Endothelial cell of umbilical vein (primary cell): Measurements from ENCODE around the gene ANP32A. TPM values are rescaled to one million over a fixed set of nuclear protein-coding genes. Genes with fewer than 3 reads are reported as not detected.

Experiments used
- BruUV-seq: library from RNA; stranded (reverse); fragments of 400-500 nt; replicated peaks from 2 replicates; lab custom pipeline; 2021; lab: Mats Ljungman, UMichigan
- CTCF ChIA-PET: fragments of 300-600, 350-600 bp; sonication (Branson Sonifier 250); formaldehyde crosslinking; loops from one replicate; lab custom pipeline; 2021; ENCODE audit warnings: antibody characterized with exemption, inconsistent platforms; lab: Charles Lee
- POLR2A ChIA-PET: fragments of 300-600, 350-600 bp; sonication (Branson Sonifier 250); formaldehyde crosslinking; loops from one replicate; lab custom pipeline; 2021; ENCODE audit warnings: antibody characterized with exemption, inconsistent platforms; lab: Charles Lee
- DNase-seq: peaks from one replicate; pipeline ENCODE4 v3.0.0-alpha.2; 2011; ENCODE audit warnings: low read depth, low spot score
- FAIRE-seq: peaks from 2 replicates; lab custom pipeline; 2011; peaks lifted over from hg19 to GRCh38; lab: Jason Lieb, UNC
- H2AFZ ChIP-seq: 2 replicates; pipeline ENCODE4 v1.6.0; 2012; ENCODE audit warnings: low read depth, low read length, control low read depth, inconsistent platforms
- H3K27ac ChIP-seq: 2 replicates; pipeline ENCODE4 v1.5.1; 2011; ENCODE audit warnings: low read depth, mild to moderate bottlenecking, control low read depth, low read length, moderate library complexity; ENCODE audit not compliant: insufficient read depth
- H3K27me3 ChIP-seq, 2 experiments: 2 replicates each; pipeline versions ENCODE4 v1.6.0 to v1.6.1; 2011; ENCODE audit warnings: low read length in 2 of 2, mixed read lengths in 1 of 2; ENCODE audit not compliant: control insufficient read depth in 2 of 2, insufficient read depth in 2 of 2
- H3K36me3 ChIP-seq, 2 experiments: 2 replicates in 1 of 2; 3 replicates in 1 of 2; pipeline ENCODE4 v1.5.1; 2011; ENCODE audit warnings: low read length in 2 of 2, mild to moderate bottlenecking in 1 of 2, moderate library complexity in 1 of 2; ENCODE audit not compliant: control insufficient read depth in 2 of 2, insufficient read depth in 2 of 2; ENCODE audit errors: extremely low read depth in 1 of 2
- H3K4me1 ChIP-seq: 3 replicates; pipeline ENCODE4 v1.5.1; 2011; ENCODE audit warnings: mild to moderate bottlenecking, low read length; ENCODE audit not compliant: control insufficient read depth, insufficient read depth; ENCODE audit errors: extremely low read depth
- H3K4me2 ChIP-seq: 2 replicates; pipeline ENCODE4 v1.6.1; 2011; ENCODE audit warnings: low read length, control low read depth, mixed read lengths; ENCODE audit not compliant: insufficient read depth
- H3K4me3 ChIP-seq, 3 experiments: fragments of 200-600 bp in 1 of 3; sonication (generic), shearing (Covaris generic) in 1 of 3; replicated peaks in 1 of 3; 2 replicates each; pipeline ENCODE4 v1.5.1; 2011 to 2016; ENCODE audit warnings: control low read depth in 3 of 3, low read length in 3 of 3, mild to moderate bottlenecking in 2 of 3, inconsistent platforms in 1 of 3, low read depth in 1 of 3, moderate library complexity in 1 of 3; ENCODE audit not compliant: insufficient read depth in 1 of 3
- H3K79me2 ChIP-seq: 2 replicates; pipeline ENCODE4 v1.6.0; 2012; ENCODE audit warnings: low read length, inconsistent platforms; ENCODE audit not compliant: control insufficient read depth, insufficient read depth
- H3K9ac ChIP-seq: replicated peaks from 2 replicates; pipeline ENCODE3; 2011; ENCODE audit warnings: low read length, control low read depth; ENCODE audit not compliant: insufficient read depth; ENCODE audit errors: extremely low read depth
- H3K9me1 ChIP-seq: replicated peaks from 3 replicates; pipeline ENCODE4 v1.6.0; 2011; ENCODE audit warnings: mild to moderate bottlenecking, low read length; ENCODE audit not compliant: control insufficient read depth, insufficient read depth; ENCODE audit errors: extremely low read depth
- H3K9me3 ChIP-seq: replicated peaks from 2 replicates; pipeline ENCODE4 v1.5.1; 2012; ENCODE audit warnings: low read length, inconsistent platforms; ENCODE audit not compliant: control insufficient read depth, insufficient read depth
- H4K20me1 ChIP-seq: replicated peaks from 2 replicates; pipeline ENCODE3; 2011; ENCODE audit warnings: mild to moderate bottlenecking, low read length; ENCODE audit not compliant: control insufficient read depth, insufficient read depth; ENCODE audit errors: extremely low read depth
- FOS ChIP-seq: IDR thresholded peaks from 2 replicates; pipeline ENCODE4 v1.6.1; 2011; ENCODE audit warnings: mild to moderate bottlenecking, low read length, moderate library complexity, borderline replicate concordance; ENCODE audit not compliant: insufficient read depth
- JUN ChIP-seq: IDR thresholded peaks from 2 replicates; pipeline ENCODE4 v1.6.1; 2011; ENCODE audit warnings: borderline replicate concordance, low read depth; ENCODE audit not compliant: insufficient read length, insufficient read depth
- MYC ChIP-seq: IDR thresholded peaks from one replicate; pipeline ENCODE4 v1.6.1; 2011; ENCODE audit warnings: mild to moderate bottlenecking, low read depth, low read length
- POLR2AphosphoS5 ChIP-seq: IDR thresholded peaks from 2 replicates; pipeline ENCODE4 v1.6.1; 2012; ENCODE audit warnings: low read depth, mild to moderate bottlenecking, control low read depth, low read length, moderate library complexity; ENCODE audit not compliant: insufficient read depth
- dilution Hi-C: fragments of 300-500 bp; cut with MboI; formaldehyde crosslinking; loops from one replicate; pipeline ENCODE4 v1.15.0; 2019; ENCODE audit warnings: low sequenced_read_pairs; ENCODE audit not compliant: extremely low pct_ligation_motif_present
- intact Hi-C: fragments of 100-400 bp; cut with micrococcal nuclease; formaldehyde crosslinking; loops from one replicate; pipeline ENCODE4 v1.10.0; 2022
- polyA plus RNA-seq, 4 experiments: library from polyadenylated mRNA; depleted of rRNA in 3 of 4; stranded (reverse) in 3 of 4; unstranded in 1 of 4; fragments of >200 nt; gene quantifications; 2 replicates each; pipeline versions ENCODE4 v1.2.1 to v1.2.3, GENCODE V29; 2011 to 2012; ENCODE audit warnings: missing spikeins in 1 of 4
- total RNA-seq: library from RNA; stranded (reverse); gene quantifications from 2 replicates; pipeline ENCODE4 v1.2.3, GENCODE V29; 2021
- TF ChIP-seq, protein P1 (sequence below): IDR thresholded peaks from 2 replicates; pipeline ENCODE4 v1.6.1; 2011; ENCODE audit not compliant: insufficient read depth, insufficient read length
- TF ChIP-seq, protein P2 (sequence below), 2 donors: IDR thresholded peaks; 1 replicate in 1 of 2; 2 replicates in 1 of 2; pipeline ENCODE4 v1.5.1; 2011; ENCODE audit warnings: low read length in 2 of 2, mild to moderate bottlenecking in 2 of 2, moderate library complexity in 2 of 2, control low read depth in 1 of 2, inconsistent platforms in 1 of 2, low read depth in 1 of 2; ENCODE audit not compliant: insufficient read depth in 1 of 2; ENCODE audit errors: extremely low read depth in 1 of 2

The ANP32A gene
- total and polyA plus RNA-seq, 2 donors (not counting 3 experiments of a cell fraction or from before 2014, with no cell fraction given): 37.9 to 169 TPM

DNA sequence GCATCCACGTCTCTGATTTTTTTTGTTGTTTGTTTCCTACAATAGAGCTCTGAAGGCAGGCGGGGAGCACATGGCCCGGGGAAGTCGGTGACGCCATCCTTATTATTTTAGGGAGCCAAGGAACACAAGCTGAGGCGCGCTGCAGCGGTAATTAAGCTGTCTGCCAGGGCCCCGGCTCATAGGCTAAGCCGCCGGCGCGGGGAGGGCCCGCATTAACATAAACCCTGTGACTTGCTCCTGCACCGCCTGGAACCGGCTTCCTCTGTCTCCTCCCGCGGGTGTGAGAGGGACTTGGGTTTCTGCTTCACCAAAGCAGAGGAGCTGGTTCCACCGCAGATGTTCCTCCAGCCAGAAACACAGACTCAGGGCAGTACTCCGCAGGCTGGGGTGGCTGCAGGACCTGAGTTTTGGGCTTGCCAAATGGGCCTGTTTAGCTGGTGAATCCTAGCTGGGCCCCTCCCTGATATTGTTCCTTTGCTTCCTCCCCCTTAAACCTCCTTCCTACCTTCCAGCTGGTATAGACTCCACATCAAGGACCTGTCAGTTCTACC lies 25.3 kb downstream of the ANP32A start:
- Histone ChIP-seq H3K27me3 (no peaks in the 10 kb centered on the region), H3K27ac (peak overlapping the region; percentile 58), H3K4me1 (peaks cover 27% of the 10 kb centered on the region), H3K9me1 (no peaks in the 10 kb centered on the region), H3K36me3 (no peaks in the 10 kb centered on the region), H4K20me1 (no peaks in the 10 kb centered on the region), H3K9ac (peak overlapping the region; percentile 49), H3K9me3 (no peaks in the 10 kb centered on the region), H3K4me3 (no peak overlapping the region), H2AFZ (peak overlapping the region; percentile 64), H3K79me2 (peaks cover 67% of the 10 kb centered on the region), H3K4me2 (peak overlapping the region; percentile 34)
- ChIA-PET CTCF (interaction anchor here (0.5 to 3.2 kb wide), 20 partner anchors 9 to 542 kb away, joined by 3 to 24 read pairs (median 4); no protein-coding TSS in a partner anchor), POLR2A (interaction anchor here (0.8 kb wide), 2 partner anchors 23 to 33 kb away, joined by 3 read pairs; no protein-coding TSS in a partner anchor)
- intact Hi-C loops (loop anchor here (1.0 kb wide), 2 partner anchors 13 to 22 kb away; no protein-coding TSS in a partner anchor), dilution Hi-C loops (no loop called here)
- peak; percentile 98 for FAIRE-seq
- TF ChIP-seq, protein P1, sequence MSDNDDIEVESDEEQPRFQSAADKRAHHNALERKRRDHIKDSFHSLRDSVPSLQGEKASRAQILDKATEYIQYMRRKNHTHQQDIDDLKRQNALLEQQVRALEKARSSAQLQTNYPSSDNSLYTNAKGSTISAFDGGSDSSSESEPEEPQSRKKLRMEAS: peak; percentile 78
- TF ChIP-seq MYC: peak; percentile 71
- TF ChIP-seq, protein P2, sequence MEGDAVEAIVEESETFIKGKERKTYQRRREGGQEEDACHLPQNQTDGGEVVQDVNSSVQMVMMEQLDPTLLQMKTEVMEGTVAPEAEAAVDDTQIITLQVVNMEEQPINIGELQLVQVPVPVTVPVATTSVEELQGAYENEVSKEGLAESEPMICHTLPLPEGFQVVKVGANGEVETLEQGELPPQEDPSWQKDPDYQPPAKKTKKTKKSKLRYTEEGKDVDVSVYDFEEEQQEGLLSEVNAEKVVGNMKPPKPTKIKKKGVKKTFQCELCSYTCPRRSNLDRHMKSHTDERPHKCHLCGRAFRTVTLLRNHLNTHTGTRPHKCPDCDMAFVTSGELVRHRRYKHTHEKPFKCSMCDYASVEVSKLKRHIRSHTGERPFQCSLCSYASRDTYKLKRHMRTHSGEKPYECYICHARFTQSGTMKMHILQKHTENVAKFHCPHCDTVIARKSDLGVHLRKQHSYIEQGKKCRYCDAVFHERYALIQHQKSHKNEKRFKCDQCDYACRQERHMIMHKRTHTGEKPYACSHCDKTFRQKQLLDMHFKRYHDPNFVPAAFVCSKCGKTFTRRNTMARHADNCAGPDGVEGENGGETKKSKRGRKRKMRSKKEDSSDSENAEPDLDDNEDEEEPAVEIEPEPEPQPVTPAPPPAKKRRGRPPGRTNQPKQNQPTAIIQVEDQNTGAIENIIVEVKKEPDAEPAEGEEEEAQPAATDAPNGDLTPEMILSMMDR (IDR thresholded peaks at IDR 0.05; ENCODE audit: extremely low read depth in 1 of 2, insufficient read depth in 1 of 2, low read depth in 1 of 2, low read length in 2 of 2): no peak
- peak; percentile 93 for DNase-seq
- no TSS peak for BruUV-seq

DNA sequence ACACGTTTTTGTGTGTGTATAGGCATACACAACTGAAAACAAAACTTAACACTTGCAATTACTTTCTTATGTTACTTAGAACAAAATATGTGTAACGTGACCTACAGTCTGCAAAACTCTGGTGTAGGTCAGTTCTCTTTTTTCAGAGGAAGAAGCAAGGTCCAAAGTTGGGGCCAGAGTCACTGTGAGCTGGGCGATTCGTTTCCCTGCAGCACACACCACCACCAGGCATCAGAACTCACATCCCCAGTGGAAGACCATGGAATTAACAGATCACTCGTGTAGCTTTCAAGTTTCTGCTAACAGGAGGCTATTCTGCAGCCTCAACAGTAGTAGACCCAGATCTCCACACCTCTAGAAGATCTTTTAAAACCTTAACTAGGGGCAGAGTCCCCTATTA lies 25.8 kb downstream of the ANP32A start:
- TF ChIP-seq, protein P2 (IDR thresholded peaks at IDR 0.05; ENCODE audit: extremely low read depth in 1 of 2, insufficient read depth in 1 of 2, low read depth in 1 of 2, low read length in 2 of 2): peak in 1 of 2 donors; percentile 9
- TF ChIP-seq POLR2AphosphoS5: no peak
- TF ChIP-seq JUN: no peak
- TF ChIP-seq FOS: no peak
- Histone ChIP-seq H2AFZ (peak overlapping the region; percentile 18), H3K79me2 (peaks cover 68% of the 10 kb centered on the region), H3K27ac (peak overlapping the region; percentile 51), H3K27me3 (no peaks in the 10 kb centered on the region), H4K20me1 (no peaks in the 10 kb centered on the region), H3K9ac (peak overlapping the region; percentile 41), H3K4me3 (no peak overlapping the region), H3K9me1 (no peaks in the 10 kb centered on the region), H3K4me1 (peaks cover 29% of the 10 kb centered on the region), H3K4me2 (peak overlapping the region; percentile 34), H3K36me3 (no peaks in the 10 kb centered on the region), H3K9me3 (no peaks in the 10 kb centered on the region)
- intact Hi-C loops: loop anchor here (1.0 kb wide), 2 partner anchors 13 to 22 kb away; no protein-coding TSS in a partner anchor
- dilution Hi-C loops: no loop called here
- CTCF ChIA-PET: interaction anchor here (0.5 to 3.2 kb wide), 21 partner anchors 10 to 542 kb away, joined by 3 to 24 read pairs (median 4); no protein-coding TSS in a partner anchor
- no peak for FAIRE-seq
- POLR2A ChIA-PET: interaction anchor here (0.8 kb wide), 2 partner anchors 23 to 33 kb away, joined by 3 read pairs; no protein-coding TSS in a partner anchor
- DNase-seq: no peak
- BruUV-seq: no TSS peak
